ENCODE results near the gene MPZL1. TPM values are rescaled to one million over a fixed set of nuclear protein-coding genes. Genes with fewer than 3 reads are reported as not detected.
A peak's percentile ranks its signal among the peaks of the same experiment; 100 is the strongest.

The MPZL1 gene
- polyA plus RNA-seq, 3 donors, result 23.1 to 63.6 (median 61.8) TPM

DNA sequence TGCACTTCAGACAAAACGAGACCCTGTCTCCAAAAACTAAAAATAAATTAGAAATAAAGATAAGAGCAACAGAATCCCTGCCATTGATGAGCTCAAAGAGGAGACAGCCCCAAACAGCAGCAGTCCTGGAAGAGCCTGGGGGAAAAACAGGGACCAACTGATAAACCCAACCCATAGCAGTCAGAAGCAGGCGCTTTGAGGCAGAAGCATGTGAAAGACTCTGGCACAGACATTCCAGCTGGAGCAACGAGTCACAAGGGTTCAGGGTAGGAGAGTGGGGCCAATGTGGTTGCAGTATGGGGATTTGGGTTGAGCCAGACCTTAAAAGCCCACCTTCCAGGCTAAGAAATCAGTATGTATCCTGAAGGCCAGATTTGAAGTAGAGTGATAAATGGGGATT lies 78.5 kb downstream of the MPZL1 start:
- Mint-ChIP-seq H3K36me3 (no peaks in the 10 kb centered on the region), H3K4me3 (no peak overlapping the region), H3K9me3 (no peaks in the 10 kb centered on the region), H3K4me1 (peaks cover 27% of the 10 kb centered on the region), H3K27ac (no peak overlapping the region), H3K27me3 (ENCODE audit: low read depth in 3 of 3) (no peaks in the 10 kb centered on the region)
- DNase-seq, result no peak
- H3K4me1 ChIP-seq (ENCODE audit: control insufficient read depth in 1 of 2, insufficient read depth in 2 of 2, low read length in 2 of 2), result peaks cover 16 to 24% of the 10 kb centered on the region in 2 donors
- no peak overlapping the region for H2AFZ ChIP-seq (ENCODE audit: insufficient read depth, low read depth, low read length, poor library complexity, severe bottlenecking)
- TF ChIP-seq, protein P1, sequence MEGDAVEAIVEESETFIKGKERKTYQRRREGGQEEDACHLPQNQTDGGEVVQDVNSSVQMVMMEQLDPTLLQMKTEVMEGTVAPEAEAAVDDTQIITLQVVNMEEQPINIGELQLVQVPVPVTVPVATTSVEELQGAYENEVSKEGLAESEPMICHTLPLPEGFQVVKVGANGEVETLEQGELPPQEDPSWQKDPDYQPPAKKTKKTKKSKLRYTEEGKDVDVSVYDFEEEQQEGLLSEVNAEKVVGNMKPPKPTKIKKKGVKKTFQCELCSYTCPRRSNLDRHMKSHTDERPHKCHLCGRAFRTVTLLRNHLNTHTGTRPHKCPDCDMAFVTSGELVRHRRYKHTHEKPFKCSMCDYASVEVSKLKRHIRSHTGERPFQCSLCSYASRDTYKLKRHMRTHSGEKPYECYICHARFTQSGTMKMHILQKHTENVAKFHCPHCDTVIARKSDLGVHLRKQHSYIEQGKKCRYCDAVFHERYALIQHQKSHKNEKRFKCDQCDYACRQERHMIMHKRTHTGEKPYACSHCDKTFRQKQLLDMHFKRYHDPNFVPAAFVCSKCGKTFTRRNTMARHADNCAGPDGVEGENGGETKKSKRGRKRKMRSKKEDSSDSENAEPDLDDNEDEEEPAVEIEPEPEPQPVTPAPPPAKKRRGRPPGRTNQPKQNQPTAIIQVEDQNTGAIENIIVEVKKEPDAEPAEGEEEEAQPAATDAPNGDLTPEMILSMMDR (IDR thresholded peaks at IDR 0.05), result no peak
- 100% methylated on average over 1 of the region's 3 CpGs for WGBS (ENCODE audit: insufficient coverage)
- H3K27me3 ChIP-seq (ENCODE audit: control insufficient read depth in 2 of 2, insufficient read depth in 2 of 2, low read length in 2 of 2), result no peaks in the 10 kb centered on the region
- intact Hi-C loops (cut with micrococcal nuclease), result loop anchor here (5.0 kb wide), 1 partner anchor 78 kb away; the partner anchor contains the start of gene MPZL1 (in 2 of the 2)
- H3K4me2 ChIP-seq (replicated peaks; ENCODE audit: extremely low read depth, low read length, poor library complexity, severe bottlenecking), result no peak overlapping the region
- no peaks in the 10 kb centered on the region for H3K79me2 ChIP-seq (ENCODE audit: insufficient read depth, low read length)
- H3K4me3 ChIP-seq (replicated peaks in 1 of 3; ENCODE audit: low read depth in 2 of 3, low read length in 3 of 3), result no peak overlapping the region
- H3K36me3 ChIP-seq (replicated peaks in 1 of 2; ENCODE audit: control insufficient read depth in 1 of 2, insufficient read depth in 2 of 2, low read length in 2 of 2), result no peaks in the 10 kb centered on the region
- H3K27ac ChIP-seq (ENCODE audit: low read depth in 1 of 2, low read length in 2 of 2), result no peak overlapping the region
- no peaks in the 10 kb centered on the region for H3K9me3 ChIP-seq (replicated peaks in 1 of 2; ENCODE audit: control insufficient read depth in 1 of 2, insufficient read depth in 1 of 2, low read length in 2 of 2)
- H3K9ac ChIP-seq (ENCODE audit: insufficient read depth, low read length, poor library complexity, severe bottlenecking), result no peak overlapping the region
- H4K20me1 ChIP-seq (ENCODE audit: insufficient read depth, low read length), result no peaks in the 10 kb centered on the region

DNA sequence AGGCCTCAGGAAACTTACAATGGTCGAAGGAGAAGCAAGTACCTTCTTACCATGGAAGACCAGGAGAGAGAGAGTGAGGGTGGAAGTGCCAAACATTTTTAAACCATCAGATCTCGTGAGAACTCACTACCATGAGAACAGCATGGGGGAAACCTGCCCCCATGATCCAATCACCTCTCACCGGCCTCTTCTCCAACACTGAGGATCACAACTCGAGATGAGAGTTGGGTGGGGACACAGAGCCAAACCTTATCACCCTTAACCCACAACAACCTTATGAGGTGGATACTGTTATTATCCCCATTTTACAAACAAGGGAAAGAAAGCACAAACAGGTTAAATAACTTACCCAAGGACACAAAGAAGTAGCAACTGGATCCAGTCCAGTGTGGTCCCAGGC lies 80.5 kb downstream of the MPZL1 start:
- peaks cover 12 to 23% of the 10 kb centered on the region in 2 donors for H3K4me1 ChIP-seq (ENCODE audit: control insufficient read depth in 1 of 2, insufficient read depth in 2 of 2, low read length in 2 of 2)
- no peaks in the 10 kb centered on the region for H3K27me3 ChIP-seq (ENCODE audit: control insufficient read depth in 2 of 2, insufficient read depth in 2 of 2, low read length in 2 of 2)
- no peaks in the 10 kb centered on the region for H3K9me3 ChIP-seq (replicated peaks in 1 of 2; ENCODE audit: control insufficient read depth in 1 of 2, insufficient read depth in 1 of 2, low read length in 2 of 2)
- Mint-ChIP-seq H3K4me1 (peaks cover 24% of the 10 kb centered on the region), H3K9me3 (peaks cover 0 to 1% (median 0%) of the 10 kb centered on the region in 7 donors), H3K36me3 (no peaks in the 10 kb centered on the region), H3K27ac (peak overlapping the region in 2 of 7 donors; percentile 33 to 43), H3K4me3 (no peak overlapping the region), H3K27me3 (ENCODE audit: low read depth in 3 of 3) (peaks cover 0 to 5% (median 0%) of the 10 kb centered on the region in 3 donors)
- H3K4me3 ChIP-seq (replicated peaks in 1 of 3; ENCODE audit: low read depth in 2 of 3, low read length in 3 of 3), result no peak overlapping the region
- H3K4me2 ChIP-seq (replicated peaks; ENCODE audit: extremely low read depth, low read length, poor library complexity, severe bottlenecking), result no peak overlapping the region
- no peak for DNase-seq
- TF ChIP-seq, protein P1 (IDR thresholded peaks at IDR 0.05), result no peak
- intact Hi-C loops (cut with micrococcal nuclease), result loop anchor here (5.0 kb wide), 1 partner anchor 80 kb away; the partner anchor contains the start of gene MPZL1 (in 2 of the 2)
- no peaks in the 10 kb centered on the region for H3K79me2 ChIP-seq (ENCODE audit: insufficient read depth, low read length)
- H3K27ac ChIP-seq (ENCODE audit: low read depth in 1 of 2, low read length in 2 of 2), result no peak overlapping the region
- H3K9ac ChIP-seq (ENCODE audit: insufficient read depth, low read length, poor library complexity, severe bottlenecking), result no peak overlapping the region
- no CpG with 5 or more reads among the region's 4 CpGs for WGBS (ENCODE audit: insufficient coverage)
- H4K20me1 ChIP-seq (ENCODE audit: insufficient read depth, low read length), result no peaks in the 10 kb centered on the region
- H2AFZ ChIP-seq (ENCODE audit: insufficient read depth, low read depth, low read length, poor library complexity, severe bottlenecking), result no peak overlapping the region
- no peaks in the 10 kb centered on the region for H3K36me3 ChIP-seq (replicated peaks in 1 of 2; ENCODE audit: control insufficient read depth in 1 of 2, insufficient read depth in 2 of 2, low read length in 2 of 2)
